Superior temporal gyrus (tissue), 1 donor: ENCODE results near the gene HES6.

Source experiments
- DNase-seq: peaks from one replicate; pipeline ENCODE4 v3.0.0-alpha.2; 2016; ENCODE audit errors: extremely low spot score

HES6 gene

GRCh38 chr2:238233625-238234024 lies 6.2 kb downstream of the HES6 start:
- DNase-seq: no peak

- DNase-seq: no peak
These were observed 8.0 kb downstream of the HES6 start for GRCh38 chr2:238231809-238232208.

- peak; percentile 81 for DNase-seq
These were observed 8.5 kb downstream of the HES6 start for GRCh38 chr2:238231251-238231793.

GRCh38 chr2:238230699-238231098 lies 9.1 kb downstream of the HES6 start:
- DNase-seq: no peak

- no peak for DNase-seq
These were observed 11.1 kb downstream of the HES6 start for GRCh38 chr2:238228700-238229099.

GRCh38 chr2:238227587-238228032 lies 12.2 kb downstream of the HES6 start:
- no peak for DNase-seq

- no peak for DNase-seq
These were observed 12.9 kb downstream of the HES6 start for GRCh38 chr2:238226698-238227586.

GRCh38 chr2:238225911-238226697 lies 13.7 kb downstream of the HES6 start:
- no peak for DNase-seq

- DNase-seq: no peak
These were observed 14.7 kb downstream of the HES6 start for GRCh38 chr2:238225121-238225520.

- DNase-seq: no peak
These were observed 15.3 kb downstream of the HES6 start for GRCh38 chr2:238224356-238225035.

- DNase-seq: peak; percentile 88
These were observed 18.8 kb downstream of the HES6 start for GRCh38 chr2:238220892-238221521.

- peak; percentile 63 for DNase-seq
These were observed 19.5 kb downstream of the HES6 start for GRCh38 chr2:238220274-238220891.

GRCh38 chr2:238216651-238217184 lies 23.1 kb downstream of the HES6 start:
- DNase-seq: peak; percentile 94

- DNase-seq: no peak
These were observed 32.8 kb downstream of the HES6 start for GRCh38 chr2:238207006-238207405.

- DNase-seq: no peak
These were observed 35.7 kb downstream of the HES6 start for GRCh38 chr2:238203973-238204683.

- peak; percentile 85 for DNase-seq
These were observed 36.5 kb downstream of the HES6 start, which contains the start of gene ILKAP for GRCh38 chr2:238203094-238203972. Gene ILKAP, minus strand, starts transcription at chr2:238203695. Its CDS starts 142 bp downstream, at chr2:238203553.

GRCh38 chr2:238202326-238203093 lies 37.3 kb downstream of the HES6 start:
- no peak for DNase-seq

GRCh38 chr2:238190445-238190844 lies 49.4 kb downstream of the HES6 start:
- DNase-seq: no peak
